Ishikawa (cell line): ENCODE data around the gene TUBE1.

Experiments
- CEBPB ChIP-seq: IDR thresholded peaks from 2 replicates; pipeline ENCODE4 v1.6.1; 2012
- CREB1 ChIP-seq: IDR thresholded peaks from 2 replicates; pipeline ENCODE4 v1.6.1; 2012; ENCODE audit warnings: low read depth
- EGR1 ChIP-seq: IDR thresholded peaks from 2 replicates; pipeline ENCODE4 v1.6.1; 2012
- EP300 ChIP-seq: IDR thresholded peaks from 2 replicates; pipeline ENCODE4 v1.6.1; 2012; ENCODE audit warnings: borderline replicate concordance
- FOXM1 ChIP-seq: IDR thresholded peaks from 2 replicates; pipeline ENCODE4 v1.6.1; 2012; ENCODE audit warnings: low read depth, borderline replicate concordance
- NFIC ChIP-seq: IDR thresholded peaks from 2 replicates; pipeline ENCODE4 v1.6.1; 2012
- RAD21 ChIP-seq: IDR thresholded peaks from 2 replicates; pipeline ENCODE4 v1.6.1; 2012; ENCODE audit warnings: low read depth
- TAF1 ChIP-seq: IDR thresholded peaks from 2 replicates; pipeline ENCODE4 v1.6.1; 2012; ENCODE audit warnings: low read depth, mild to moderate bottlenecking
- TCF12 ChIP-seq: IDR thresholded peaks from 2 replicates; pipeline ENCODE4 v1.6.1; 2012; ENCODE audit warnings: low read depth
- TEAD4 ChIP-seq: IDR thresholded peaks from 2 replicates; pipeline ENCODE4 v1.6.1; 2012
- YY1 ChIP-seq: IDR thresholded peaks from 2 replicates; pipeline ENCODE4 v1.6.1; 2012; ENCODE audit warnings: low read depth
- ZBTB7A ChIP-seq: IDR thresholded peaks from 2 replicates; pipeline ENCODE4 v1.6.1; 2012; ENCODE audit warnings: low read depth
- TF ChIP-seq, protein P1 (sequence below): IDR thresholded peaks from 2 replicates; pipeline ENCODE4 v1.6.1; 2012
- TF ChIP-seq, protein P2 (sequence below): IDR thresholded peaks from 2 replicates; pipeline ENCODE4 v1.6.1; 2012; ENCODE audit warnings: low read depth, mild to moderate bottlenecking
- TF ChIP-seq, protein P3 (sequence below): IDR thresholded peaks from 2 replicates; pipeline ENCODE4 v1.6.1; 2012

Gene TUBE1

DNA sequence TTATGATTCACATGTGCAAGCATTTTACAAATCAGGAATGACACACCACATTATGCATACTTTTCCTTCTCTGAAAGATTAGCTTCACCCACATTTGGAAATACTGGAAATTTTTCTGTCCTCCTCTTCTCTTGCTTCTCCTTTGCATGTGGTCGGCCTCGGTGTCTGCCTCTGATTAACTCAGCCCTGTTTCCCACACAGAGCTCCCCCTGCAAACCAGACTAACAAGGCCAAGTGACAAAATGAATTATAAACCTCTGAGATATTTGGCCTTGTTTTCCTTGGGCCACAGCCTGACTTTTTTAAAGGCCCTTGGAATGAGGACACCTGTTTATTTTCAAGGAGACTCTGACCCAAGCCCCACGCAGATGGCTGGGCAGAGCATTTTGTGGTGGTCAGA, 42.4 kb downstream of the TUBE1 start:
- no peak for TF ChIP-seq TCF12
- TF ChIP-seq, protein P1, sequence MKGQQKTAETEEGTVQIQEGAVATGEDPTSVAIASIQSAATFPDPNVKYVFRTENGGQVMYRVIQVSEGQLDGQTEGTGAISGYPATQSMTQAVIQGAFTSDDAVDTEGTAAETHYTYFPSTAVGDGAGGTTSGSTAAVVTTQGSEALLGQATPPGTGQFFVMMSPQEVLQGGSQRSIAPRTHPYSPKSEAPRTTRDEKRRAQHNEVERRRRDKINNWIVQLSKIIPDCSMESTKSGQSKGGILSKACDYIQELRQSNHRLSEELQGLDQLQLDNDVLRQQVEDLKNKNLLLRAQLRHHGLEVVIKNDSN: no peak
- no peak for TF ChIP-seq CREB1
- TF ChIP-seq CEBPB: no peak
- TF ChIP-seq NFIC: no peak
- no peak for TF ChIP-seq FOXM1
- no peak for TF ChIP-seq EGR1
- no peak for TF ChIP-seq TAF1
- TF ChIP-seq EP300: no peak
- no peak for TF ChIP-seq ZBTB7A
- no peak for TF ChIP-seq RAD21
- TF ChIP-seq, protein P2, sequence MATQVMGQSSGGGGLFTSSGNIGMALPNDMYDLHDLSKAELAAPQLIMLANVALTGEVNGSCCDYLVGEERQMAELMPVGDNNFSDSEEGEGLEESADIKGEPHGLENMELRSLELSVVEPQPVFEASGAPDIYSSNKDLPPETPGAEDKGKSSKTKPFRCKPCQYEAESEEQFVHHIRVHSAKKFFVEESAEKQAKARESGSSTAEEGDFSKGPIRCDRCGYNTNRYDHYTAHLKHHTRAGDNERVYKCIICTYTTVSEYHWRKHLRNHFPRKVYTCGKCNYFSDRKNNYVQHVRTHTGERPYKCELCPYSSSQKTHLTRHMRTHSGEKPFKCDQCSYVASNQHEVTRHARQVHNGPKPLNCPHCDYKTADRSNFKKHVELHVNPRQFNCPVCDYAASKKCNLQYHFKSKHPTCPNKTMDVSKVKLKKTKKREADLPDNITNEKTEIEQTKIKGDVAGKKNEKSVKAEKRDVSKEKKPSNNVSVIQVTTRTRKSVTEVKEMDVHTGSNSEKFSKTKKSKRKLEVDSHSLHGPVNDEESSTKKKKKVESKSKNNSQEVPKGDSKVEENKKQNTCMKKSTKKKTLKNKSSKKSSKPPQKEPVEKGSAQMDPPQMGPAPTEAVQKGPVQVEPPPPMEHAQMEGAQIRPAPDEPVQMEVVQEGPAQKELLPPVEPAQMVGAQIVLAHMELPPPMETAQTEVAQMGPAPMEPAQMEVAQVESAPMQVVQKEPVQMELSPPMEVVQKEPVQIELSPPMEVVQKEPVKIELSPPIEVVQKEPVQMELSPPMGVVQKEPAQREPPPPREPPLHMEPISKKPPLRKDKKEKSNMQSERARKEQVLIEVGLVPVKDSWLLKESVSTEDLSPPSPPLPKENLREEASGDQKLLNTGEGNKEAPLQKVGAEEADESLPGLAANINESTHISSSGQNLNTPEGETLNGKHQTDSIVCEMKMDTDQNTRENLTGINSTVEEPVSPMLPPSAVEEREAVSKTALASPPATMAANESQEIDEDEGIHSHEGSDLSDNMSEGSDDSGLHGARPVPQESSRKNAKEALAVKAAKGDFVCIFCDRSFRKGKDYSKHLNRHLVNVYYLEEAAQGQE: no peak
- no peak for TF ChIP-seq YY1
- TF ChIP-seq, protein P3, sequence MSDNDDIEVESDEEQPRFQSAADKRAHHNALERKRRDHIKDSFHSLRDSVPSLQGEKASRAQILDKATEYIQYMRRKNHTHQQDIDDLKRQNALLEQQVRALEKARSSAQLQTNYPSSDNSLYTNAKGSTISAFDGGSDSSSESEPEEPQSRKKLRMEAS: no peak
- no peak for TF ChIP-seq TEAD4

DNA sequence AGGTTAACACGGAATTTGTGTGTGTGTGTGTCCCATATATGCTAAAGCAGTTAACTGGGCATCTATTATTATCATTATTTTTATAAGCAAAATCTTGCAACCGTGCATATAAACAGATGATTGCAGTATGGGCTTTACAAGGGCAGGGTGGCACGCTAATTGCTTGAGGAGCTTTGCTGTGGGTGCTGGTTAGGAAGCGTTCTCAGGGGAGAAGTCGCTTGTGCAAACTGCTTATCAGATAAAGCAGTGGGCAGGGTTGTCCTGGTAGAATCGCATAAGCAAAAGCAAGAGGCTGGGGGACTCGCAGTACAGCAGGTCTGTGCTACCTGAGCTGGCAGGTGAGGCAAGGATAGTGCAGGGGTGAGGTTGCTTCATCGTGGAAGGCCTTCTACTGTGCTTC, 43.1 kb downstream of the TUBE1 start:
- no peak for TF ChIP-seq CREB1
- no peak for TF ChIP-seq EP300
- no peak for TF ChIP-seq FOXM1
- TF ChIP-seq YY1: no peak
- TF ChIP-seq, protein P1: no peak
- TF ChIP-seq ZBTB7A: no peak
- TF ChIP-seq, protein P3: no peak
- TF ChIP-seq TAF1: no peak
- TF ChIP-seq TCF12: no peak
- no peak for TF ChIP-seq CEBPB
- no peak for TF ChIP-seq TEAD4
- no peak for TF ChIP-seq NFIC
- TF ChIP-seq, protein P2: no peak
- TF ChIP-seq RAD21: no peak
- TF ChIP-seq EGR1: no peak

DNA sequence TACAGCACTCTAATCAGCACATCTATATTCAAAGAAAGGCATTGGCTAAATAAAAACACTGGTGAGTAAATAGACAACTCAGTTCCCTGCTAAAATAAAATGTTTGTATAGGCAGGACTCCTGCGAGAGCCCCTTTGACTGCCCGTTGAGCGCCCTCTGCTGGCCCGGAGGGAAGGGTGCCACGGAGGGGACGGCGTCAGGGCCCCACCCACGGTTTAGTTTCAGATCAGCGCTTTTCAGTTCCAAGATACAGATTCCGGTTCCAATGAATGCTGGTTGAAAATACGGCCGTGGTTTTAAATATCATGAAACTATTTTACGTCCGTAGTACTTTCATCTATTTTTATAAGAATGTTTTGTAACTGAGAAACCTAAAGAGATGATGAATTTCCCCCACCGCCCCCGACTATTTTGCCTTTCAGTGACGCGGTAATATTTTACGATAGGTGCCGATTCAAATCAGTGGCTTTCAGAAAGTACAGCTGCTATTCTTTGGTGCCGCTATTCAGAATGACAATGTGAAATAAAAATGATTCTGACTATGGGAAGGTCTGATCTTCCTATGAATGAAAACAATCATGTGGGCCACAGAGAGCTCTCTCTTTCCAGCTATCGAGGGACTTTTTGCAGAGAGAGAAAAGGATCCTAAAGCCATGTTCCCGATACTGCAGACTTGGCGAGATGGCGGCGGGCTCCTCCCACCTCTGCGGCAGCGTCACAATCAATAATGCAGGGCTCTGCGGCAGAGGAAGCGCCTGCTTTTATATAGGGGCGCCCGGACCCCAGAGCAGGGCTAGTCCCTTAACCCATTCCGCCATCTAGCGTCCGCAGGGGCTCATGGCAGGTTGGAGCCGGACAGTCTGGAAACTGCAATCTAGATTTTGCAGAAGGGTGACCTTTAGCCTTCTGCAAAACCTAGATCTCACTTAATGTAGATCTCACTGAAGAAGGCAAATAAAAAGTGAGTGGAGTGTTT, 44.0 kb downstream of the TUBE1 start:
- TF ChIP-seq EP300 (no peak), NFIC (no peak), ZBTB7A (peak; percentile 98), TEAD4 (no peak), TCF12 (no peak; the same call in 1 of the 2 replicates), CEBPB (no peak), EGR1 (no peak), YY1 (peak; percentile 80), FOXM1 (no peak), RAD21 (peak; percentile 95), TAF1 (peak; percentile 31; the same call in 1 of the 2 replicates), CREB1 (no peak)
- TF ChIP-seq, protein P1: no peak
- TF ChIP-seq, protein P2: no peak
- TF ChIP-seq, protein P3: peak; percentile 39; the same call in 1 of the 2 replicates
